HepG2 (cell line): ENCODE measurements around the gene ABCB9. TPM values are rescaled to one million over a fixed set of nuclear protein-coding genes. Genes with fewer than 3 reads are reported as not detected.

Experiments
- ATAC-seq: fragments of 200-7000 bp; cut with Tn5 transposase; 3 replicates; pipeline ENCODE4 v1.9.1; 2020; ENCODE audit warnings: mild to moderate bottlenecking, moderate library complexity
- BruUV-seq: library from RNA; stranded (reverse); fragments of 400-500 nt; replicated peaks from 2 replicates; lab custom pipeline; 2021; lab: Mats Ljungman, UMichigan
- CTCF ChIA-PET: fragments of 300-600 bp; formaldehyde crosslinking; extraction: SDS; loops from one replicate; lab custom pipeline; 2021; ENCODE audit warnings: low total read pairs, inconsistent platforms, low intra/inter-chr PET ratio; lab: Yijun Ruan, JAX
- POLR2A ChIA-PET: fragments of 350-600 bp; sonication (Branson Sonifier 250); formaldehyde crosslinking; loops from one replicate; lab custom pipeline; 2020; ENCODE audit warnings: antibody characterized with exemption, inconsistent platforms; lab: Yijun Ruan, JAX
- DNase-seq: peaks from one replicate; pipeline ENCODE4 v3.0.0-alpha.2; 2015; ENCODE audit warnings: low spot score
- FAIRE-seq: peaks from 3 replicates; lab custom pipeline; 2011; peaks lifted over from hg19 to GRCh38; lab: Jason Lieb, UNC
- H2AFZ ChIP-seq: one replicate; pipeline ENCODE4 v1.6.1; 2011; ENCODE audit warnings: low read length, inconsistent platforms
- H3K27ac ChIP-seq: fragments of 300-600 bp; 3 replicates; pipeline ENCODE4 v1.8.0; 2011; ENCODE audit warnings: mixed run types, mild to moderate bottlenecking, mixed read lengths, low read length, inconsistent platforms; ENCODE audit not compliant: insufficient read depth; ENCODE audit errors: extremely low read length
- H3K27me3 ChIP-seq, 2 experiments: fragments of 200-600 bp in 1 of 2; 2 replicates in 1 of 2; 3 replicates in 1 of 2; pipeline versions ENCODE4 v1.6.0 to v1.8.0; 2011; ENCODE audit warnings: low read length in 2 of 2, mild to moderate bottlenecking in 2 of 2, moderate library complexity in 2 of 2, inconsistent platforms in 1 of 2; ENCODE audit not compliant: insufficient read depth in 2 of 2, control insufficient read depth in 1 of 2
- H3K36me3 ChIP-seq, 2 experiments: fragments of 200-600 bp in 1 of 2; replicated peaks in 1 of 2; 2 replicates in 1 of 2; 3 replicates in 1 of 2; pipeline versions ENCODE4 v1.5.1 to v1.8.0; 2011; ENCODE audit warnings: low read length in 2 of 2, inconsistent platforms in 1 of 2; ENCODE audit not compliant: insufficient read depth in 2 of 2, control insufficient read depth in 1 of 2
- H3K4me1 ChIP-seq: 2 replicates; pipeline ENCODE4 v1.5.1; 2012; ENCODE audit warnings: low read length, inconsistent platforms; ENCODE audit not compliant: insufficient read depth
- H3K4me2 ChIP-seq: 2 replicates; pipeline ENCODE4 v1.6.0; 2011; ENCODE audit warnings: low read depth, low read length, inconsistent platforms
- H3K4me3 ChIP-seq, 3 experiments: fragments of 200-600 bp in 1 of 3; sonication (generic), shearing (Covaris generic) in 1 of 3; replicated peaks in 1 of 3; 2 replicates each; pipeline ENCODE4 v1.5.1; 2011 to 2016; ENCODE audit warnings: low read length in 3 of 3, inconsistent platforms in 2 of 3, low read depth in 2 of 3, mild to moderate bottlenecking in 2 of 3, control low read depth in 1 of 3, mixed read lengths in 1 of 3; ENCODE audit not compliant: insufficient read depth in 1 of 3
- H3K79me2 ChIP-seq: one replicate; pipeline ENCODE4 v1.6.1; 2011; ENCODE audit warnings: low read length, inconsistent platforms; ENCODE audit not compliant: insufficient read depth
- H3K9ac ChIP-seq: 2 replicates; pipeline ENCODE4 v1.6.0; 2011; ENCODE audit warnings: mild to moderate bottlenecking, low read depth, low read length, inconsistent platforms; ENCODE audit not compliant: insufficient read depth
- H3K9me3 ChIP-seq: 2 replicates; pipeline ENCODE4 v1.5.1; 2012; ENCODE audit warnings: mild to moderate bottlenecking, low read length
- H4K20me1 ChIP-seq: 2 replicates; pipeline ENCODE4 v1.6.0; 2011; ENCODE audit warnings: inconsistent platforms, mild to moderate bottlenecking, low read length, moderate library complexity; ENCODE audit not compliant: insufficient read depth
- ETV6 ChIP-seq: sonication (generic); formaldehyde crosslinking; conservative IDR thresholded peaks from 2 replicates; pipeline ENCODE4 v1.4.0; 2020; ENCODE audit warnings: missing genetic modification reagents
- MAFG ChIP-seq: sonication (generic); formaldehyde crosslinking; IDR thresholded peaks from 2 replicates; pipeline ENCODE4 v1.5.1; 2020; ENCODE audit warnings: mild to moderate bottlenecking, missing genetic modification reagents
- MTF1 ChIP-seq: sonication (generic); formaldehyde crosslinking; IDR thresholded peaks from 2 replicates; pipeline ENCODE4 v1.5.0; 2020; ENCODE audit warnings: missing genetic modification reagents
- MXD4 ChIP-seq: IDR thresholded peaks from 2 replicates; pipeline ENCODE4 v1.6.1; 2016; ENCODE audit warnings: mild to moderate bottlenecking, missing biosample characterization, missing genetic modification reagents
- NFE2L2 ChIP-seq: fragments of 150-350 bp; IDR thresholded peaks from 2 replicates; pipeline ENCODE4 v1.6.1; 2014; ENCODE audit warnings: low read length
- RFX5 ChIP-seq: IDR thresholded peaks from 2 replicates; pipeline ENCODE4 v1.6.1; 2011; ENCODE audit warnings: low read depth, low read length, improper control_type of control experiment
- RFXANK ChIP-seq: IDR thresholded peaks from 2 replicates; pipeline ENCODE4 v1.6.1; 2016
- SETDB1 ChIP-seq: sonication (generic); formaldehyde crosslinking; IDR thresholded peaks from 2 replicates; pipeline ENCODE4 v1.5.1; 2020; ENCODE audit warnings: missing genetic modification reagents, mild to moderate bottlenecking, borderline replicate concordance
- SRF ChIP-seq: IDR thresholded peaks from 2 replicates; pipeline ENCODE4 v1.6.1; 2011; ENCODE audit warnings: mild to moderate bottlenecking, low read depth, low read length, moderate library complexity
- ZNF253 ChIP-seq: sonication (generic); formaldehyde crosslinking; IDR thresholded peaks from 2 replicates; pipeline ENCODE4 v1.8.0; 2022; ENCODE audit warnings: mild to moderate bottlenecking, missing genetic modification reagents, borderline replicate concordance
- ZNF282 ChIP-seq: fragments of 450-650 bp; IDR thresholded peaks from 2 replicates; pipeline ENCODE4 v1.6.1; 2018; ENCODE audit not compliant: partially characterized antibody
- ZNF530 ChIP-seq: sonication (generic); formaldehyde crosslinking; IDR thresholded peaks from 2 replicates; pipeline ENCODE4 v1.5.0; 2020; ENCODE audit warnings: low read depth, mild to moderate bottlenecking, missing genetic modification reagents
- ZNF569 ChIP-seq: sonication (generic); formaldehyde crosslinking; IDR thresholded peaks from 2 replicates; pipeline ENCODE4 v1.5.0; 2020; ENCODE audit warnings: mild to moderate bottlenecking, missing genetic modification reagents, moderate library complexity, borderline replicate concordance
- ZNF766 ChIP-seq: sonication (generic); formaldehyde crosslinking; IDR thresholded peaks from 2 replicates; pipeline ENCODE4 v1.5.0; 2020; ENCODE audit warnings: missing genetic modification reagents, borderline replicate concordance
- ZNF773 ChIP-seq: sonication (generic); formaldehyde crosslinking; IDR thresholded peaks from 2 replicates; pipeline ENCODE4 v1.4.0; 2020; ENCODE audit warnings: missing genetic modification reagents, borderline replicate concordance
- WGBS: methylation state at CpG from one replicate; pipeline ENCODE4 v1.1.6; 2017; ENCODE audit warnings: low lambda C conversion rate; 5-methylcytosine and 5-hydroxymethylcytosine counted together
- in situ Hi-C: cut with HindIII; loops from 2 replicates; pipeline ENCODE4 v1.10.0; 2017; ENCODE audit warnings: low pct_unique_long_range_greater_than_20kb; ENCODE audit not compliant: extremely low pct_ligation_motif_present
- intact Hi-C: fragments of 100-400 bp; cut with micrococcal nuclease; formaldehyde crosslinking; loops from one replicate; pipeline ENCODE4 v1.10.0; 2022; ENCODE audit not compliant: unreplicated experiment
- polyA plus RNA-seq, 8 experiments: library from polyadenylated mRNA; depleted of rRNA in 3 of 8; stranded (reverse) in 7 of 8; unstranded in 1 of 8; fragments of >200 nt; fragmentation: Illumina TruSeq in 4 of 8; extraction: Trizol in 4 of 8; gene quantifications; 2 replicates each; pipeline versions ENCODE4 v1.2.1 to v1.2.3, GENCODE V29; 2011 to 2016; ENCODE audit warnings: low read depth in 4 of 8, missing spikeins in 1 of 8, mixed read lengths in 1 of 8; ENCODE audit not compliant: insufficient read depth in 1 of 8
- total RNA-seq, 5 experiments: library from RNA; depleted of rRNA; stranded (reverse); fragments of >200 nt; fragmentation: Illumina TruSeq; extraction: Trizol; gene quantifications; 2 replicates each; pipeline ENCODE4 v1.2.3, GENCODE V29; 2016; ENCODE audit warnings: low read depth in 1 of 5
- TF ChIP-seq, protein P1 (sequence below): sonication (generic); formaldehyde crosslinking; IDR thresholded peaks from 2 replicates; pipeline ENCODE4 v1.9.0; 2022; ENCODE audit warnings: low read depth, missing genetic modification reagents
- TF ChIP-seq, protein P2 (sequence below): sonication (generic); formaldehyde crosslinking; IDR thresholded peaks from 2 replicates; pipeline ENCODE4 v1.9.0; 2021; ENCODE audit warnings: missing genetic modification reagents, mild to moderate bottlenecking, borderline replicate concordance

ABCB9 gene
- total and polyA plus RNA-seq, 2 of the 13 experiments (the other 11 are each of a cell fraction or from before 2014, with no cell fraction given) = 5.1 to 6.0 TPM

DNA sequence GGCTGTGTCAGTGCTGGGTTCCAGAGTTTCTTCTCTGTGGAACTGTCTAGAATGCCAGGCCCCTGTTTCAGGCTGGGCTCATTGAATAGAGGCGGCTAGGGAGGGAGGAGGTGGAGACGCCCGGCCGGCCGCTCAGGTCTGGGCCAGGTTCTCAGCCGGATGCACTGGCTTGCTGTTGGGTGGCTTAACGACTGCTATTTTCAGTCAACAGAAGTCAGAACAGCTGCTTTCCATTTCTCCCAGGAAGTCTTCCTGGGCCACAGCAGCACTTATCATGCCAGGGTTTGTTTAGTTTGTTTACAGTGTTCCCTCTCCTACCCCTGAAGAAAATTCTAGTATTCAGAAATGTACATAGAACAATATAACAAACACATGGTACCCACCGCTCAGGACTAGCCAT lies 44.3 kb downstream of the ABCB9 start:
- ATAC-seq (no peak), DNase-seq (no peak), FAIRE-seq (no peak)
- H3K79me2 ChIP-seq = no peaks in the 10 kb centered on the region
- in situ Hi-C loops = no loop called here
- no peak overlapping the region for H3K27ac ChIP-seq
- ChIA-PET CTCF (no interaction called here), POLR2A (no interaction called here)
- no peaks in the 10 kb centered on the region for H4K20me1 ChIP-seq
- intact Hi-C loops = no loop called here
- WGBS = 82% methylated on average over 6 of the region's 8 CpGs
- H3K36me3 ChIP-seq = no peaks in the 10 kb centered on the region
- H3K27me3 ChIP-seq = no peaks in the 10 kb centered on the region
- H3K4me2 ChIP-seq = no peak overlapping the region
- no peak overlapping the region for H2AFZ ChIP-seq
- H3K4me1 ChIP-seq = peaks cover 15% of the 10 kb centered on the region
- H3K9ac ChIP-seq = no peak overlapping the region
- H3K4me3 ChIP-seq = no peak overlapping the region
- H3K9me3 ChIP-seq = no peaks in the 10 kb centered on the region
- BruUV-seq = no TSS peak
- TF ChIP-seq MXD4 (CRISPR knock-in tag) (no peak), SRF (no peak), ZNF766 (CRISPR knock-in tag) (no peak), MTF1 (CRISPR knock-in tag) (no peak), MAFG (CRISPR knock-in tag) (no peak), ETV6 (CRISPR knock-in tag) (no peak), ZNF282 (no peak), ZNF569 (CRISPR knock-in tag) (no peak), SETDB1 (CRISPR knock-in tag) (no peak), RFX5 (no peak), ZNF530 (CRISPR knock-in tag) (no peak), ZNF253 (no peak), ZNF773 (CRISPR knock-in tag) (no peak), NFE2L2 (no peak), RFXANK (CRISPR knock-in tag) (no peak)
- TF ChIP-seq, protein P1, sequence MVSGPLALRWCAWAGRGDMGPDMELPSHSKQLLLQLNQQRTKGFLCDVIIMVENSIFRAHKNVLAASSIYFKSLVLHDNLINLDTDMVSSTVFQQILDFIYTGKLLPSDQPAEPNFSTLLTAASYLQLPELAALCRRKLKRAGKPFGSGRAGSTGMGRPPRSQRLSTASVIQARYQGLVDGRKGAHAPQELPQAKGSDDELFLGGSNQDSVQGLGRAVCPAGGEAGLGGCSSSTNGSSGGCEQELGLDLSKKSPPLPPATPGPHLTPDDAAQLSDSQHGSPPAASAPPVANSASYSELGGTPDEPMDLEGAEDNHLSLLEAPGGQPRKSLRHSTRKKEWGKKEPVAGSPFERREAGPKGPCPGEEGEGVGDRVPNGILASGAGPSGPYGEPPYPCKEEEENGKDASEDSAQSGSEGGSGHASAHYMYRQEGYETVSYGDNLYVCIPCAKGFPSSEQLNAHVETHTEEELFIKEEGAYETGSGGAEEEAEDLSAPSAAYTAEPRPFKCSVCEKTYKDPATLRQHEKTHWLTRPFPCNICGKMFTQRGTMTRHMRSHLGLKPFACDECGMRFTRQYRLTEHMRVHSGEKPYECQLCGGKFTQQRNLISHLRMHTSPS = no peak
- TF ChIP-seq, protein P2, sequence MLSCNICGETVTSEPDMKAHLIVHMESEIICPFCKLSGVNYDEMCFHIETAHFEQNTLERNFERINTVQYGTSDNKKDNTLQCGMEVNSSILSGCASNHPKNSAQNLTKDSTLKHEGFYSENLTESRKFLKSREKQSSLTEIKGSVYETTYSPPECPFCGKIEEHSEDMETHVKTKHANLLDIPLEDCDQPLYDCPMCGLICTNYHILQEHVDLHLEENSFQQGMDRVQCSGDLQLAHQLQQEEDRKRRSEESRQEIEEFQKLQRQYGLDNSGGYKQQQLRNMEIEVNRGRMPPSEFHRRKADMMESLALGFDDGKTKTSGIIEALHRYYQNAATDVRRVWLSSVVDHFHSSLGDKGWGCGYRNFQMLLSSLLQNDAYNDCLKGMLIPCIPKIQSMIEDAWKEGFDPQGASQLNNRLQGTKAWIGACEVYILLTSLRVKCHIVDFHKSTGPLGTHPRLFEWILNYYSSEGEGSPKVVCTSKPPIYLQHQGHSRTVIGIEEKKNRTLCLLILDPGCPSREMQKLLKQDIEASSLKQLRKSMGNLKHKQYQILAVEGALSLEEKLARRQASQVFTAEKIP (CRISPR knock-in tag) = no peak
- TF ChIP-seq, all 625 proteins: peak for 0
